NCI-H446 treated with DMSO at 0.1 percent for 48 hours (cell line): ENCODE data around the gene VPS37B.

Source experiments
- DNase-seq: peaks from one replicate; lab custom pipeline; 2025; lab: John Stamatoyannopoulos, UW

VPS37B gene

DNA sequence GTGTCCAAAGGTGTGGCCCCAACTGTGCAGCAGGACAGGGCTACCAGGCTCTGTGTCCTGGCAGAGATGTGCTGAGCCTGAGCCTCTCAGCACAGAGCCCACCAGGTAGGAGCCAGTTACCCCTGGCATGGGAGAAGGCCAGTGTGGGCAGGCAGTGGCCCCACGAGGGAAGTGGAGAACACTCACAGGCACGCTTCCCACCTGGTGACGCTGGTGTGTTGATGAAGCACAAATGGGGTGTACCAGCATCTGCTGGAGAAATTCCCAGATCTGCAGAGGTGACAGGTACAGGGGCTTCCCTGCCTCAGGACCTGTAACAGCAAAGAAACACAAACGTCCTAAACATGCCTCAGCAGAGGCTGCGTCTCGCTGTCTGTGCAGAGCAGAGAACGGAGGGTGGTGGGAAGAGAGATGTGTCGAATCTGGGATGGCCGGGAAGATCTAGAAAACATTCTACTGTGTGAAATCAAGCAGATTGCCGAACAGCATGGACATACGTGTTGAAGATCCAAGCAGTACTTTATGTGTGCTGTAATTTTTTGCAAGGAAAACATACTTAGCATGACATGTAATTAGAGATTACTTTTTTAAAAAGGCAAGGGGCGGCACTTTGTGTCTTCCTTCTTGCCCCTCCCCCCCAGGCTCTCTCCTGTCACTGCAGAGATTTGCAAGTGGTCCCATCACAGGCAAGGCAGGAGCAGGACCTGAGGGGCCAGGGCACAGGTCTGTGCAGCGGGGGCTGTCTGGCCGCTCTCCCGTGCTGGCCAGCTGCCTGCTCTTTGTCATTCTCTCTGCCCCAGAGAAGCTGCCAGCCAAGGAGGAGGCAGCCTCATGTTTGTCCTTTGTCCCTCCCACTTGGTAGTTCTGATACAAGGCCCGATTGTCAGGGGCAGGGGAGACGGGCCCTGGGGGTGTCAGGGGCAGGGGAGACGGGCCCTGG lies 43.3 kb downstream of the VPS37B start:
- no peak for DNase-seq

DNA sequence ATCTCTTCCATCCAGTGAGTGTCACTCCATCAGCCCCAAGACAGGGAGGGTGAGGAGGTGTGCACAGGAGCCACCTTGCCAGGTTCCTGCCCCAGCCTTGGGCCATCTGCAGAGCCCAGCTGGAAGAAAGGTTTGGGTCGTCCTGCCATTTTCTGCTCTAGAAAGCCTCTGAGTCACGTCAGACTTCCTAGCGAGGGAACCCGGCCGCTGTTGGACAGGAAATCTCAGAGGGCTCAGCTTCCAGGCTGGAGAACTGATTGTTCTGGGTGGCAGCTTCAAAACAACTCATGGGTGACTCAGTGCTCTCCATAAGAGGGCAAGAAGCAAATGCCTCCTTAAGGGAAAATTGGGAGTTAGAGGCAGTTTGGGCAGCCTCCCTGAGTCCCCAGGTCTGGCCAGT lies 44.1 kb downstream of the VPS37B start:
- DNase-seq: no peak

DNA sequence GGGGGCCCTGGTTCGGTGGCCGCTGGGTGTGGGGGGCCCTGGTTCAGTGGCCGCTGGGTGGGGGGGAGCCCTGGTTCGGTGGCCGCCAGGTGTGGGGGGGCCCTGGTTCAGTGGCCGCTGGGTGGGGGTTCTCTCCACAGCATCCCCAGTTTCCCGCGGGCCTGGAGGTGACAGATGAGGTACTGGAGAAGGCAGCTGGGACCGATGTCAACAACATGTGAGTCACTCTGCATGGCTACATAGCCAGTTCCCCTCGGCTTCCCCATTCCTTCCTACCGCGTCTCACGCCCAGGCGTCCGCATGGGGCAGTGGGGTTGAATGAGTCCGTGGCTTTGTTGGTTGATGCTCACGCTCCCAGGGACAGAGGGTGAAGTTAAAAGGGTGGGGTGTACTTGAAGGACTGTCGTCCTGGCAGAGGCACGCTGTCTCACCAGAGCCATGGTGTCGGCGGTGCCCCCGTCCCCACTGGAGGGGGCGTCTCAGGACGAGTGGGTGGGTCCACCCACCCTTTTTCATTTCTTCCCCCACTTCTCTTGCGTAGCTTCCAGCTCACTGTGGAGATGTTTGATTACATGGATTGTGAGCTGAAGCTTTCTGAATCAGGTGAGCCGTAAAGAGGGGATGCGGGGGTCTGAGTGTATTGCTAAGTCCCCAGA lies 45.1 kb downstream of the VPS37B start:
- DNase-seq: no peak

DNA sequence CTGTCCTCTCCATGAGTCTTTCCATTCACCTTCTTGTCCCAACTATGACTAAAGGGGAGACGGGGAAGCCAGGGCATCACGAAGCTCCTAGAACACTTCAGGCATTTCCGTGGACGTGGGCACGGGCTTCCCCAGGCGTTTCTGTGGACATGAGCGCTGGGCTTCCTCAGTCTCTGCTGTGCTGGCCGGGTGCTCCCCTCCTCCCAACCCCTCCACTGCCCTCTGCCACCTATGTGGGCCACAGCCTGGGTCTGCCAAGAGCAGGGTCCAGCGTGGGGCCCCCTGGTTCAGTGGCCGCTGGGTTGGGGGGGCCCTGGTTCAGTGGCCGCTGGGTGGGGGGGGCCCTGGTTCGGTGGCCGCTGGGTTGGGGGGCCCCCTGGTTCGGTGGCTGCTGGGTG lies 45.9 kb downstream of the VPS37B start:
- DNase-seq: no peak

DNA sequence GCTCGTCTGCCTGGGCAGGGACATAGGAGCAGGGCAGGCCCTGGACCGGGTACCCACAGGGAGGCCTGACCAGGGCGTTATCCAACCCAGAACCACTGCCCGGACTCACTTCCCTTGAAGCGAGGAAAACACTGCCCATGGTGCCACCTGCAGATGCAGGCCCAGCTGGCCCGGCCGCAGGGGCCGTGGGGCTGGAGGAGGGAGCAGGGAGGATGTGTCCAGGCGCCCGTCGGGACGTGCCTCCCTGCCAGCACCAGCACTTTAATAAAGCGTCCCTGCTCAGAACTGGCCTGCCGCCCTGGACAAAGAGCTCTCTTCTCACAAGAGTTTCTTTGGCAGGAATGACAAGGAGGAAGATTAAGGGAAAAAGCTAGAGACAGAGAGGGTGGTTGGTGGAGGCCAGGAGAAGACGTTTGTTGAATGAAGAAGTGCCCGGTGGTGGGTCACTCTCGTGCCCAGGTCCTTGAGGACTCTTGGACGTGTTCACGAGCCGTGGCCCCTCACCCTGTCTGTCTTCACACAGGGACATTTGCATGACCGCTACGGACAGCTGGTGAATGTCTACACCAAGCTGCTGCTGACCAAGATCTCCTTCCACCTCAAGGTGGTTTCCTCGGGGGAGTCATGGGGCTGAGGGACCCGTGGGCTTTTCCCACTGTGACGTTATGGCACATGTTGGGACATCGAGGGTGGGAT lies 46.4 kb downstream of the VPS37B start:
- no peak for DNase-seq

DNA sequence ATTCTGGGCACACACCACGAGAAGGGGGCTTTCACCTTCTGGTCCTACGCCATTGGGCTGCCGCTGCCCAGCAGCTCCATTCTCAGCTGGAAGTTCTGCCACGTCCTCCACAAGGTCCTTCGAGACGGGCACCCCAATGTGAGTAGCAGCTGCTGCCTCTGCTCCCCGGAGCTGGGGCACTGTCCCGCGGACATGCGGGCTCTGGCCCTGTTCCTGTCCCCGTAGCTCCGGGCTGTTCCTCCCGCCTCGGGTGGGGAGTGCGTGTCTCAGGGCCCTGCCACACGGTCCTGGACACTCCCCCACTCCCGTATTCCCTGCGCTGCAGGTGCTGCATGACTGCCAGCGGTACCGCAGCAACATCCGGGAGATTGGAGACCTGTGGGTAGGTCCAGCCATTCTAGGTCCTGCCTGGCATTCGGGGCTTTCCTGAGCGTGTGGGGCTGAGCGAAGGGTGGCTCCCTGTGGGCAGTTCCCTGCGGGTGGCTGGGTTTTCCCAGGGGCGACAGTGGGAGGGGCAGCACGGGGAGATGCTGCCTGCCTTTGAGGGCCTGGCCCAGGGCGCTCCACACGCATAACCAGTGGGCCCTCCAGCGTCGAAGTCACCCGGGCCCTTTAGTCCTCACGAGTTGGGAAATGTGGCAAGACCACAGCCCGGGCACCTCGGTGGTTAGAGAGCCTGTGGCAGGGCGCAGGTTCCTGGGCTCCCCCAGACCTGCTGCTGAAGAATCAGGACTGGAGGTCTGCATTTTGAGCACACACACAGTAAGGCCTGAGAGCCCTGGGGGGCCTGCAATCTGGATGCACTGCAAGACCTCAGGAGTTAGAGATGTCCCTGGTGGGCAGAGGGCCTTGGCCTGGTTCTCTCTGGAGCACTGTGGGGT lies 47.2 kb downstream of the VPS37B start:
- DNase-seq: no peak

DNA sequence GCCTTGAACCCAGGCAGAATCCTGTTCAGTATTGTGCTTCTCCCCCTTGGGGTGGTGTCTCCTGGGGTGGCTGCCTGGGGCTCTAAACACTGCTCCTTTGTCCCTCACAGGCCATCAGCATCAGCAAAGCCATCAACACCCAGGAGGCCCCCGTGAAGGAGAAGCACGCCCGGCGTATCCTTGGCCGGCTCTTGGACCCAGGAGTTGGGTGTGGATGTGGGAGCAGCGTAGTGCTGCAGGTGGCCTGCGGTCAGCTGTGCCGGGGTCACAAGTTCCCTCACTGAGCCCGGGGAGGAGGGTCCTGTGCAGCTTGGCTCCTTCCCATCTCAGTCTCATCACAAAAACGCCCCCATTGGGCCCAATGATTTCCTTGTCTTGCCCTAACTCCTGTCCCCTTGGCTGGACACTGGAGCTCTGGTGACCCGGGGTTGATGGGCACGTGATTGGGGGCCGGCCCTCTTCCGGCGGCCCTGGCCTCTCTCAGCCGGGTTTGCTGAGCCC lies 48.0 kb downstream of the VPS37B start:
- no peak for DNase-seq

DNA sequence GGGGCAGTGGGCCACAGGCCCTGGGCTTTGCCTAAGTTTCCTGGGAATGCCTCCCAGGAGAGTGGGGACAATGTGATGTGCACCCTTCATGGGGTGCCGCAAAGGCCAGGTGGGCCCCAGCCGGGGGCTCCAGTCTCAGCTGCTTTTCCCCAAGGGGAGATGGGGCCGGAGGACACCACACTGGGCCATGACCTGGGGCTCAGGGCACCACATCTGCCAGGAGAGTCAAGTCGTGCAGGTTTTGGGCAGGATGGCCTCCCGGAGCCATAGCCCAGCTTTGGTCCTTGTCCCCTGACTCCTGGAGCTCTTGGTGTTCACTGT lies 48.4 kb downstream of the VPS37B start:
- DNase-seq: no peak

DNA sequence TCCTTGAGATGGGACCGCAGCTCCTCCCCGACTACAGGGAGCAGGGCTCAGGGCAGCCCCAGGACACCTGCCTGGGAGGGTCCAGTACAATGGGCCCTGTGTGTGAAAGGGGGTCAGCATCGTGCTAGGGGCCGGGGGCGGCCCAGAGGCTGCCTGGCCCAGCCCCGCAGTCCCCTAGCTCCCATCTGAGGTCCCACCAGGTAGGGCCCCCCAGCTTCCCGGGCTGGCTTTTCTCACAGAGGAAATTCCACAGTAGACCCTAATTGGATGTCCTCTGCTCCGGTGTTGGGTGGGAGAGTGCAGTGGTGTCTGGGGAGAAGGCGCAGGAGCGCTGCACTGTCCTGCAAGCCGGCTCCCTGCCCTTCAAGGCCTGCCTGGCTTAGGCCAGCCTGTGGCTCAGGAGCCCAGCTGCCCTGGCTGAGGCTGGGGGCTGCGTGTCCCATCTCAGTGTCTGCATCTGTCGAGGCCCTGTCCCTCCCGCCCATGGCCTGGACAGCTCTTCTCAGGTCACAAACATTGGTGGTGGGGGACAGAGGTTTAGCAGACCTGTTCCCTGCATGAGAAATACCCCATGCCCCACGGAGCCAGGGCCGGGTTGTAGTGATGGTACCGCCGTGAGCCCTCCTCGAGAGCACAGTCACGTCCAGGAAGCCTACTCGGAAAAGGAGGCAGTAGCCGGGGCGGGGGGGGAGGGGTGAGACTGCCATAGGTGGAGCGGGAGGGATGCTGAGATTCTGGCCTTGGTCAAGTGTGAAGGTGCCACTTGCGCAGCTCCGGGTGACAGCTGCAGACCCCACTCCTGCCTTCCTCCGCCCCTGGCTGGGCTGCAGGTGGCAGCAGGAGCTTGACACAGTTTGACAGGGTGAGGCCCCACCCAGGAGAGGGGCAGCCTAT lies 49.1 kb downstream of the VPS37B start:
- no peak for DNase-seq

DNA sequence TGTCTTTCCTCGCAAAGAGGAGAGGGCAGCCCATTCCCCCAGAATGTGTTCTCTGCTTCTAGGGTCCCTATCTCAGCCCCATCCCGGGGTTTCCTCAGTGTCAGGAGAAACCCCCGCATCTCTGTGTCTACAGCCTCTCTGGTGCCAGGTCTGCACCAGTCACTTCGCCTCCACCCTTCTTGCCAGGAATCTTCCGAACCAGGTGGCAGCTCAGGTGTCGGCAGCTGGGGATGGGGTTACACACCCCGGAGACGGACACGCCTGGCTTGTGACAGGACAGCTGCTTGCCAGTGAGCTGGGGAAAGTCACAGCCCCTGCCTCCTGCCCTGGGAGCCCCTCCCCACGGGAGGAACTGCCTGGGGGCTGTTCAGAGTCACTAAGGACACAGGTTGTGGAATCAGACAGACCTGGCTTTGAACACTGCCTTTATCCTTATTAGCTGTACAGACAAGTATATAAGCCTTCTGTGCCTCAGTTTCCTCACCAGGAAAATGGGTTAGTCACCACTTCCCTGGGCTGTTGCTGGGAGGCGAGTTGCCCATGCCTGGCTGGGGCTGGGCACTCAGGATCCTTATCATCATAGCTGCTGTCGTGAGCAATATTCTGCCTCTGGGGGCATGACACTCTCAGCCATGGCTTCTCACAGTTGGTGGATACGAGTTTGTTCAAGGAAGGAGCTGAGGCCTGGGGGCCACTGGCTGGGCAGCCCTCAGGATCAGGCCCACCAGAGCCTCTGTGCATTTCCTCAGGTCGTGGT lies 49.9 kb downstream of the VPS37B start:
- no peak for DNase-seq

DNA sequence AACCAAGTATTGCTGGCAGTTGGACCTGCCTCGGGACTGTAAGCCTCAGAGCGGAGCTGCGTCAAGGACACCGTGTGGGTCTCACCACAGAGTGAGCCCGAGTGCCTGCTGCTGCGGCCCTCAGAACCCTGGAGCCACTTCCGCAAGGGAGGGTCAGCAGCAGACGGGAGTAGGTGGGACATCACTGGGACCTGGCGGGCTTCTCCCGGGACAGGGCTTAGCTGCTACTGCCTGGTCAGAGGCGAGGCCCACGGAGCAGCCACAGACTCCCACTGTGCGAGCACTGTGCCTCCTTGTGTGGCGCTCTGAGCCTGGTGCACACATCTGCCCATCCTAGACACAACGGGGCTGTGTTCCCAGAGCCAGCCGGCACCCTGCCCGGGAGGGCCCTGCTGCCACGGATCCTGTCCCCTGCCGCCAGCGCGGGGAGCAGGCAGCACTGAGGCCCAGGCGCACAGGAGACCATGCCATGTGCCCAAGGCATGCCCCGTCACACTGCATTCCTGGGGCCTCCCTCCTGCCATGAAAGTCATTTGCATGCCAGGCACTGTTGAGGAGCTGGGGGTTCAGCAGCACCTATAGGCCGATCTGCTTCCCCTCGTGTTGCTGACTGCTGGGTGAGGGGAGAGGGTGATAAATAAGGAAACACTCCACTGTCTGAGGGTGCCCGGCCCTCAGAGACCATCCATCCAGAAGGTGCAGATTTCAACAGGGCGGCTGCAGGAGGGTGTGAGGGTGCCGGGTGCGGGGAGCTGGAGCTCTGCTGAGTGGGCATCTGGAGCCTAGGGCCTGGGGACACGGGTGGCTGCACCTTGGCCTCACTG lies 50.7 kb downstream of the VPS37B start:
- DNase-seq: no peak

DNA sequence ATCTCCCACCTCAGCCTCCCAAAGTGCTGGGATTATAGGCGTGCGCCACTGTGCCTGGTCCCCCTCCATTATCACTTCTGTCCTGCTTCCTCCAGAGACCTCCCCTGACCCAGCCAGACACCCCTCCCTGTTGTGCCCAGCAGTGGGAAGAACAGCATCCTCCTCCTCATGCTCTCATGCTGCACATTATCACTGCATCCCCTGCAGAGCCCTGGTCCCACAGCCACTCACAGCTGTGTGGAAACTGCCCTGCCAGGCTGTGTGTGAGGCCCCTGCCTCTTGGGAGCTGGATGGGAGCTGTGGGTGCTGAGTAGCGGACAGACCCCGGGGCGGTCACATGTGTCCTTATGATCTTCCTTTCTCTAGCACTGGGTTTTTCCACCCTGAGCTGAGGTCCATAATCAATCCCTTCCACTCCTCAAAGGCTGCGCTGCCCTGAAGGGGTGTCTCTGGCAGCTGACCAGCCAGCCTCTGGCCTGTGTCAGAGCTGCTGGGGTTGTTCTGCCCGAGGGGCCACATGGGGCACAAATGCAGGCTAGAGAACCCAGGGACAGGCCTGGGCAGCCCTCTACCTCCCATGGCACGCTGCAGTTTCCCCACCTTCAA lies 51.5 kb downstream of the VPS37B start:
- DNase-seq: no peak

DNA sequence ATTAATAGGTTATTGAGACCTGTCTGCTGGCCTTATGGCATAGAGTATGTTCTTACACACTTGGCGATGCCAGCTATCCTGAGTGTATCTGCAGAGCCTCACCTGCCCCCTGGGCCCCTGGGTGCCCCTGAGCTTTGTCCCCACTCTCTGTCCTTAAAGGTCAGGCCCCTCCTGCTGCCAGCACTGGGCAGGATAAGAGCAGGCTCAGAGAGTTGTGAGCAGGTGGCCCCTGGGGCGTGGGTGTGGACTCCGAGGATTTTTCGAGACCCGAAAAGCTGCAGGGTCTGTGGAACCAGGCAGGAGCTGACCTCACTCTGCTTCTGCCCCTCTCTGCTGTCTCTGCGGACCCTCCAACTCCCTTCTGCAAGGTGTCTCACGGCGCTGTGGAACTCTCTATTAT lies 52.5 kb downstream of the VPS37B start:
- no peak for DNase-seq

DNA sequence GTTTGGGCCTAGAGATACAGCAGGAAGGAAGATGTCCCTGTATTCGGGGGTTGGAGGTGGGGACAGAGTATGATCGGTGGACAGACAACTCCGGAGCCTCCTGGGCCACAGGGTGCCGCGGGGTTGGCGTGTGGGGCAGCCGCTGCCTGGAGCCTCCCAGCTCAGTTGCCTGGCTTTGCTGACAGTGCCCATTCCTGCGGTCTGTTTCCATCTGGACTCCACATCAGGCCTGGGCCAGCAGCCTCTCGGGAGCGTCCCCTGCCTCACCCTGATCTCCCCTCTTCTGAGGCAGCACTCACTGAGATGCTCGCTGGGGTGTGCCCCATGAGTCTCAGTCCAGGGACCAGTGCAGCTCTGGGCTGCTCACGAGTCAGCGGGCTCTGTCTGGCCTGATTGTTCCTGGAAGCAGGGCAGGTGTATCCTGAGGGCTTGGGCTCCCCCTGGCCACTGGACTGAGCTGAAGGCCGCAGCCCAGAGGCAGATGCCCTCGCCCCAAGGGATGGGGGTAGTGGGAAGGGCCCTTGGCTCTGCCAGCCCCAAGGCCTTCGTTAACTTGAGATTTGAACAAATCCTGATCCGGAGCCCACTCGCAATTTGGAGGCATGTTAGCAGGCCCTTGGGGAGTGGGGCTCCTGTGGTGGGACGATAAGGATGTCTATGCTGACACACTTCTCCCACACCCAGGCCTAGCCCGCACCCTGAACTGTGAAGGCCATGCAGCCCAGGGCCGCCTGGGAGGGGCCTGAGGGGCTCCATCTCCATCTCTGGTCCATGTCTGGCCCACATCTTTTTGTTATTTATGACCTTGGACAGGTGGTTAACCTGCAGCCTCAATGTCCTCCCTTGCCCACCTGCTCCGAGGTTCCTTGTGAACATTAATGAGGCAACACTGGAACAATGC lies 53.2 kb downstream of the VPS37B start:
- DNase-seq: no peak

DNA sequence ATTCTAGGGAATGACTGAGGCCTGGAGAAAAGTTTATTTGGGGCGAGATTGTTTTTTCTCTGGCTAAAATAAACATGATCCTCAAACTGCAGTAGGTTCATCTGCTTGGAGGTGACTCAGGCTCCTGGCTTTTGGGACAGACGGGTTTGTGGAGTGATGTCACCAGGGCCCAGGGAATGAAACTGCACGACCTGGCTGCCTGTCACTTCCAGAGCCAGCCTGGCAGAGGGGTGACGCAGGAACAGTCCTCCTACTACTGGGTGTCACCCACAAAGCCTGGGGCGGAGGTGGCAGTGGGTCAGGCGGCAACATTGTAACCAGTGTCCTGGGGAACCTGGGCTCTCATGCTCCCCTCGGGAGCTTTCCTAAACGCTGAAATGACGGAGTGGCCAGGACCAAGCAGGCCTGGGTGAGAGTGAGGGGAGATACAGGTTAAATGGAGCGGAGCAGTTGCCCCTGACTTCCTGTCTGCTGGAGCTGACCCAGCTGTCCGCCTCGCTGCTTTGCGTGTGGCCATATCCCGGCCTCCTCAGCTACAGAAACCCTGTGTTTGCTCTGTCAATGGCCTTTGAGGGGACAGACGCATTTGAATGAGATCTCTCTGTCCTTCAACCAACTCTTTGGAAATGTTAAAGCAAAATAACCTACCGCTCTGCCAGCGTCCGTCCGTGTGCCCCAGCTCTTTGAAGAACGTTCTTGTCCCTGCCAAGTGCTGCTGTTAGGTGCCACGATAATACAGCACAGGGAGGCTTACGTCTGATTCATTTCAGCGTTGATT lies 54.2 kb downstream of the VPS37B start:
- no peak for DNase-seq

DNA sequence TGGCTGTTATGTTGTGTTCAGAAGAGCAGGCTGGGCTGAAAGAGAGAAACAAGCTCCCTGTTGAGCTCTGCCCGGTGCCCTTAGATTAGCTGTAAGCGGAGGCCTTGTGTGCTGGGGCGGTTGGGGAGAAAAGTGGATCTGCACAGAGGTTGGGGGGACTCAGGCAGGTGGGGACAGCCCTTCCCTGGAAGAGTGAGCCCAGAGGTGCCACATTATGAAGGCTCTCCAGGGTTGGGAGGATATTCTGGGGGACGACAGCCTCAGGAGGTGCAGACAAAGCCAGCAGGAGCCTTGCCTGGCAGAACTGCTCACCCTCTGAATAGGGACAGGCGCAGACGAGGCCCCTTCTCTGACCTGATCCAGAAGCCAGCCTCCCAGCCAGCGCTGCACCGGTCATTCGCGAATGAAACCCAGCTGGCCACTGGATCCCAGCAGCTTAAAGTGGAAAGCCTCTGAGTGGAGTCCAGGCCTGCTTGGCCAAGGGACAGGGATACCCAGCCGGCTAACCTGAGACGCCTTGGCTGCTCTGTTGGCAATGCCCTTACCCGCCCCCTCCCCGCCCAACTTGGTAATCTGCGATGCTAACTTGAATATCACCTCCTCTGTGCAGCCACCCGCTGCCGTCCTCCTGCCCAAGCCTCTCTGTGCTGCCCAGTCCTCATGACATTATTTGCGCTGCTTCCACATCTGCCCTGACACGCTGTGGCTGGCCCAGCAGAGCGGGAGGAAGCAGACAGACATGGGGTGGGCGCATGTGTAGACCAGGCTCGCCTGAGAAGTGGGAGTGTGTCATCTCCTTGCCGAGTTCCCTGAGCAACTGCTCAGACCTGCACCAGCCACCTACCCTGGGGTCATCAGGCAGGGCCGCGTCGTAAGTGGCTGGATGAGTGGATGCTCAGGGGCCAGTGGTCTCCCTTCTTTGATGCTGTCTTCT lies 55.1 kb downstream of the VPS37B start:
- no peak for DNase-seq
